B cell (primary cell): ENCODE results near the gene DMKN. TPM values are rescaled to one million over a fixed set of nuclear protein-coding genes. Genes with fewer than 3 reads are reported as not detected.

Source experiments
- ATAC-seq: fragments of 200-7000 bp; cut with Tn5 transposase; one replicate; pipeline ENCODE4 v1.10.0; 2021; ENCODE audit warnings: low read depth, mild to moderate bottlenecking, moderate number of reproducible peaks, moderate library complexity
- CTCF ChIA-PET: fragments of 350-600 bp; sonication (Branson Sonifier 250); formaldehyde crosslinking; loops from one replicate; lab custom pipeline; 2021; ENCODE audit warnings: antibody characterized with exemption, inconsistent platforms; lab: Charles Lee
- POLR2A ChIA-PET: fragments of 350-600 bp; sonication (Branson Sonifier 250); formaldehyde crosslinking; loops from one replicate; lab custom pipeline; 2021; ENCODE audit warnings: antibody characterized with exemption; lab: Charles Lee
- DNase-seq: peaks from one replicate; pipeline ENCODE4 v3.0.0; 2013
- H2AFZ ChIP-seq: 2 replicates; pipeline ENCODE4 v1.6.1; 2012; ENCODE audit warnings: mild to moderate bottlenecking, low read depth, low read length; ENCODE audit not compliant: insufficient read depth, poor library complexity, severe bottlenecking
- H3K27ac ChIP-seq, 2 donors: 1 replicate in 1 of 2; 2 replicates in 1 of 2; pipeline ENCODE4 v1.5.1; 2012 to 2013; ENCODE audit warnings: low read length in 2 of 2, mild to moderate bottlenecking in 2 of 2, moderate library complexity in 1 of 2
- H3K27me3 ChIP-seq, 4 experiments: fragments of 200-600 bp in 1 of 4; sonication (generic) in 1 of 4; replicated peaks in 1 of 4; 1 replicate in 2 of 4; 2 replicates in 2 of 4; pipeline versions ENCODE4 v1.6.1 to v1.7.0; 2013 to 2016; ENCODE audit warnings: low read length in 3 of 4, mild to moderate bottlenecking in 2 of 4, mixed read lengths in 1 of 4, moderate library complexity in 1 of 4; ENCODE audit not compliant: insufficient read depth in 4 of 4, control insufficient read depth in 3 of 4; ENCODE audit errors: control extremely low read depth in 1 of 4
- H3K36me3 ChIP-seq, 2 experiments: replicated peaks in 1 of 2; 1 replicate in 1 of 2; 2 replicates in 1 of 2; pipeline versions ENCODE4 v1.6.1 to v1.7.1; 2013; ENCODE audit warnings: low read length in 1 of 2; ENCODE audit not compliant: insufficient read depth in 2 of 2, control insufficient read depth in 1 of 2; ENCODE audit errors: control extremely low read depth in 1 of 2, extremely low read depth in 1 of 2
- H3K4me1 ChIP-seq, 2 donors: fragments of 200-600 bp in 1 of 2; sonication (generic) in 1 of 2; 1 replicate in 1 of 2; 2 replicates in 1 of 2; pipeline versions ENCODE4 v1.5.1 to v1.6.1; 2013 to 2017; ENCODE audit warnings: low read length in 2 of 2; ENCODE audit not compliant: control insufficient read depth in 2 of 2, insufficient read depth in 2 of 2
- H3K4me2 ChIP-seq: replicated peaks from 2 replicates; pipeline ENCODE3; 2012; ENCODE audit warnings: mild to moderate bottlenecking, low read depth, low read length; ENCODE audit not compliant: poor library complexity, severe bottlenecking
- H3K4me3 ChIP-seq, 5 experiments: fragments of 200-600 bp in 1 of 5; sonication (generic) in 1 of 5; 1 replicate in 3 of 5; 2 replicates in 2 of 5; pipeline versions ENCODE4 v1.5.1 to v1.7.0; 2011 to 2016; ENCODE audit warnings: low read length in 4 of 5, mild to moderate bottlenecking in 4 of 5, low read depth in 2 of 5, control low read depth in 1 of 5, moderate library complexity in 1 of 5; ENCODE audit not compliant: insufficient read depth in 1 of 5; ENCODE audit errors: control extremely low read depth in 1 of 5, extremely low read depth in 1 of 5
- H3K79me2 ChIP-seq: fragments of 200-600 bp; sonication (generic); one replicate; pipeline ENCODE4 v1.6.0; 2016; ENCODE audit warnings: low read length; ENCODE audit not compliant: control insufficient read depth, insufficient read depth
- H3K9ac ChIP-seq: fragments of 200-600 bp; sonication (generic); 2 replicates; pipeline ENCODE4 v1.6.1; 2017; ENCODE audit warnings: mild to moderate bottlenecking, low read length, moderate library complexity
- H3K9me3 ChIP-seq, 3 donors: one replicate each; pipeline versions ENCODE4 v1.6.1 to v1.7.1; 2013; ENCODE audit warnings: low read length in 2 of 3; ENCODE audit not compliant: control insufficient read depth in 2 of 3, insufficient read depth in 1 of 3; ENCODE audit errors: control extremely low read depth in 1 of 3
- H4K20me1 ChIP-seq: 2 replicates; pipeline ENCODE4 v1.6.0; 2012; ENCODE audit warnings: mild to moderate bottlenecking, low read length; ENCODE audit not compliant: insufficient read depth, control insufficient read depth, poor library complexity, severe bottlenecking
- H3K27ac Mint-ChIP-seq: one replicate; pipeline ENCODE4 v1.8.0; 2021; ENCODE audit warnings: mixed read lengths
- H3K27me3 Mint-ChIP-seq: one replicate; pipeline ENCODE4 v1.8.0; 2021; ENCODE audit warnings: mixed read lengths
- H3K4me1 Mint-ChIP-seq: one replicate; pipeline ENCODE4 v1.8.0; 2021; ENCODE audit warnings: mixed read lengths
- H3K4me3 Mint-ChIP-seq: one replicate; pipeline ENCODE4 v1.8.0; 2021; ENCODE audit warnings: mixed read lengths
- H3K9me3 Mint-ChIP-seq: one replicate; pipeline ENCODE4 v1.8.0; 2022; ENCODE audit warnings: mixed read lengths; ENCODE audit not compliant: insufficient read depth
- CTCF ChIP-seq: fragments of 200-600 bp; IDR thresholded peaks from one replicate; pipeline ENCODE4 v1.8.0; 2022; ENCODE audit warnings: antibody characterized with exemption, mild to moderate bottlenecking
- EZH2 ChIP-seq: IDR thresholded peaks from 2 replicates; pipeline ENCODE4 v1.6.1; 2012; ENCODE audit warnings: borderline replicate concordance, low read depth, mild to moderate bottlenecking, moderate library complexity, low read length; ENCODE audit not compliant: insufficient read depth, poor library complexity, severe bottlenecking
- WGBS: methylation state at CpG from one replicate; pipeline ENCODE4 v1.1.5; 2013; ENCODE audit warnings: missing lambda C conversion rate; ENCODE audit not compliant: insufficient coverage; 5-methylcytosine and 5-hydroxymethylcytosine counted together
- intact Hi-C: fragments of 100-400 bp; cut with micrococcal nuclease; formaldehyde crosslinking; loops from one replicate; pipeline ENCODE4 v1.10.0; 2022
- polyA plus RNA-seq: library from polyadenylated mRNA; depleted of rRNA; stranded (reverse); fragments of >200 nt; gene quantifications from 2 replicates; pipeline ENCODE4 v1.2.3, GENCODE V29; 2012
- total RNA-seq, 2 donors: library from RNA; stranded (reverse); fragments of 120-200 nt in 1 of 2; gene quantifications; 1 replicate in 1 of 2; 2 replicates in 1 of 2; pipeline versions ENCODE4 v1.2.3 to v1.2.4, GENCODE V29; 2013 to 2022

Gene DMKN
- total and polyA plus RNA-seq, 2 donors (not counting 1 experiment from before 2014, with no cell fraction given), result 0.58 to 4.5 TPM

DNA sequence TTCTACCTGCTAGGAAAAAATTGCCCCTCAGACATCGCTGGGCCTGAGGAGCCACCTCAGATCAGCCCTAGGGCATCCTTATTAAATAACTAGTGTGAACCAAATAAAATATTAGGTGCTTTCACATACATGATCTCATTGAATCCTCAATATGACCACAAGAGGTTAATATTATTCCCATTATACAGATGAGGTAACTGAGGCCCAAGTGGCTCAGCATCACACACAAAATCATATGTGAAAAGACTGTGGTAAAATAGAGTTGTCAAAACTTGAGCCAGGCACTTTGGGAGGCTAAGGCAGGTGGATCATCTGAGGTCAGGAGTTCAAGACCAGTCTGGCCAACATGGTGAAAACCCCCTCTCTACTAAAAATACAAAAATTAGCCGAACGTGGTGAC lies 2.9 kb upstream of the DMKN start:
- CTCF ChIA-PET, result interaction anchor here (1.5 kb wide), 1 partner anchor 9 kb away, joined by 6 read pairs; no protein-coding TSS in a partner anchor
- no peak for TF ChIP-seq CTCF
- no peak for TF ChIP-seq EZH2
- Mint-ChIP-seq H3K27ac (no peak overlapping the region), H3K4me1 (no peaks in the 10 kb centered on the region), H3K27me3 (peaks cover 39% of the 10 kb centered on the region), H3K4me3 (no peak overlapping the region), H3K9me3 (no peaks in the 10 kb centered on the region)
- no peak for ATAC-seq
- Histone ChIP-seq H3K4me2 (no peak overlapping the region), H3K27ac (no peak overlapping the region), H3K36me3 (no peaks in the 10 kb centered on the region), H3K79me2 (no peaks in the 10 kb centered on the region), H3K9ac (no peak overlapping the region), H3K9me3 (peaks cover 0 to 3% (median 0%) of the 10 kb centered on the region in 3 donors), H3K4me1 (no peaks in the 10 kb centered on the region), H4K20me1 (no peaks in the 10 kb centered on the region), H3K27me3 (peaks cover 0 to 25% (median 2%) of the 10 kb centered on the region in 4 experiments), H3K4me3 (no peak overlapping the region), H2AFZ (no peak overlapping the region)
- intact Hi-C loops, result no loop called here
- DNase-seq, result no peak
- WGBS, result no CpG with 5 or more reads among the region's 3 CpGs
- POLR2A ChIA-PET, result no interaction called here

- Histone ChIP-seq H3K27ac (no peak overlapping the region), H3K79me2 (no peaks in the 10 kb centered on the region), H3K9ac (no peak overlapping the region), H4K20me1 (no peaks in the 10 kb centered on the region), H3K4me1 (peaks cover 17 to 18% of the 10 kb centered on the region in 2 donors), H3K4me2 (no peak overlapping the region), H3K9me3 (peaks cover 0 to 11% (median 0%) of the 10 kb centered on the region in 3 donors), H3K4me3 (no peak overlapping the region), H3K36me3 (no peaks in the 10 kb centered on the region), H3K27me3 (peaks cover 0 to 45% (median 12%) of the 10 kb centered on the region in 4 experiments), H2AFZ (no peak overlapping the region)
- ChIA-PET POLR2A (no interaction called here), CTCF (no interaction called here)
- Mint-ChIP-seq H3K4me3 (no peak overlapping the region), H3K27ac (no peak overlapping the region), H3K9me3 (no peaks in the 10 kb centered on the region), H3K27me3 (peaks cover 41% of the 10 kb centered on the region), H3K4me1 (peaks cover 16% of the 10 kb centered on the region)
- WGBS, result 54% methylated on average over 16 of the region's 20 CpGs
- TF ChIP-seq CTCF (no peak), EZH2 (no peak)
- no peak for DNase-seq
- intact Hi-C loops, result no loop called here
- ATAC-seq, result no peak
These were observed 897 bp upstream of the DMKN start for GRCh38 chr19:35514282-35514809.
